Nephron progenitor cell (in vitro differentiated cells): ENCODE results near the gene QSOX2.
"Not testable (repeated sequence)": the region's sequence is repeated elsewhere in the genome, so short reads cannot be mapped to it uniquely, and the experiment has no call there.

Experiments
- DNase-seq: peaks from one replicate; pipeline ENCODE4 v3.0.0; 2021
- H3K27ac Mint-ChIP-seq: 2 replicates; pipeline ENCODE4 v1.8.0; 2021; ENCODE audit warnings: mild to moderate bottlenecking, moderate library complexity, mixed read lengths
- H3K27me3 Mint-ChIP-seq: 2 replicates; pipeline ENCODE4 v1.8.0; 2021; ENCODE audit warnings: mild to moderate bottlenecking, low read depth, mixed read lengths; ENCODE audit not compliant: poor library complexity
- H3K36me3 Mint-ChIP-seq: 2 replicates; pipeline ENCODE4 v1.8.0; 2021; ENCODE audit warnings: low read depth, mixed read lengths
- H3K4me1 Mint-ChIP-seq: 2 replicates; pipeline ENCODE4 v1.8.0; 2021; ENCODE audit warnings: mixed read lengths
- H3K4me3 Mint-ChIP-seq: 2 replicates; pipeline ENCODE4 v1.8.0; 2021; ENCODE audit warnings: mild to moderate bottlenecking, moderate library complexity, mixed read lengths
- H3K9me3 Mint-ChIP-seq: 2 replicates; pipeline ENCODE4 v1.8.0; 2021; ENCODE audit warnings: mild to moderate bottlenecking, moderate library complexity, mixed read lengths
- CTCF ChIP-seq: fragments of 200-600 bp; sonication (generic); IDR thresholded peaks from 2 replicates; pipeline ENCODE4 v1.5.0; 2021; ENCODE audit warnings: antibody characterized with exemption

Gene QSOX2

GRCh38 chr9:136239135-136239982 is 6.3 kb downstream of the QSOX2 start:
- H3K4me3 Mint-ChIP-seq: no peak overlapping the region
- peaks cover 5% of the 10 kb centered on the region for H3K36me3 Mint-ChIP-seq
- no peaks in the 10 kb centered on the region for H3K9me3 Mint-ChIP-seq
- no peak for TF ChIP-seq CTCF
- H3K27me3 Mint-ChIP-seq: peaks cover 3% of the 10 kb centered on the region
- no peak for DNase-seq
- H3K27ac Mint-ChIP-seq: peak overlapping the region; percentile 77
- peaks cover 61% of the 10 kb centered on the region for H3K4me1 Mint-ChIP-seq

DNA sequence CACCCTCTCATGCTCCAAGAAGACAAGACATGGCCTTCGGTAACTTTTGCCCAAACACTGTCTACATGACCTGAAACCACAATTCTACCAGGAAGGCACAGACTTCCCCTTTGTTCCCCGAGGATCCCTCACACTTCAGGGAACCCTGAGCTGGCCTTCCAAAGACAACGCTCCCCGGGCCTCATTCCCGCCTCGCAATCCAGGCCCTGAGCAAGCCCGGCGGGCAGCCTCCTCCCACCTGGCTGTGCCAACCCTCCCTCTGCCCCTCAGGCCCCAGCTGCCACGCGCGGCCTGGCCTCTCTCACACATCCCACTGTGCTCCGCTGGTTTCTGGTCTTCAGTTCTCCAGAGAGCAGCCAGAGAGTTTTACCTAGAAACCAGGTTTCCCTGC is 7.3 kb downstream of the QSOX2 start:
- Mint-ChIP-seq H3K36me3 (peaks cover 10% of the 10 kb centered on the region), H3K9me3 (no peaks in the 10 kb centered on the region), H3K4me1 (peaks cover 61% of the 10 kb centered on the region), H3K27ac (no peak overlapping the region), H3K4me3 (no peak overlapping the region), H3K27me3 (peaks cover 8% of the 10 kb centered on the region)
- DNase-seq: no peak
- TF ChIP-seq CTCF: no peak

DNA sequence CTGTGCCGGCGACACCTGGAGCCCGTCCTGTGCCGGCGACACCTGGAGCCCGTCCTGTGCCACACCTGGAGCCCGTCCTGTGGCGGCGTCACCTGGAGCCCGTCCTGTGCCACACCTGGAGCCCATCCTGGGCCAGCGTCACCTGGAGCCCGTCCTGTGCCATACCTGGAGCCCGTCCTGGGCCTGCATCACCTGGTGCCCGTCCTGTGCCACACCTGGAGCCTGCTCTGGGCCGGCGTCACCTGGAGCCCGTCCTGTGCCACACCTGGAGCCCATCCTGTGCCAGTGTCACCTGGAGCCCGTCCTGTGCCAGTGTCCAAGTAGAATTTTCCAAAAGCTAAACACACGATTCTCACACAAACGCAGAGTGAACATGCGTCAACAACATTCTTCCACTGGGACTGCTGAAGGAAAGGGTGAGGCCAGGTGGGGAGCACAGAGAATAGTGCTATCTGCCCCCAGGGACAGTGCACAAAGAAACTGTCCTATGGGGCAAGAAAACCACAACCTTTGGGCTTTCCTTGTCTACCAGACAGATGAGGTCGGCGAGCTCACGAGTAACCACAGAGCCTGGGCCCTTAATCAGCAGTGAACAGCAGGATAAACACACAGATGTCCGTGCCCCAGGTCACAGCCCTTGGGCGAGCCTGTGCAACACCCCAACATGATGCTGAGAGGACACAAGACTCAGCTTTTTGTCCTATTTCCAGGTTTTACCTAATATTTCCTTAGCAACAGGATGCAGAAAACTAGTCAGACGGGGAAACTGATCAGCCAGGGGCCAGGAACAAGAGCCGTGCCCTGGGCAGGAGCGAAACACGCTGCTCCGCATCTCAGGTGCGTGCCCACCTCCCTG is 7.9 kb downstream of the QSOX2 start:
- peaks cover 61% of the 10 kb centered on the region for H3K4me1 Mint-ChIP-seq
- H3K27me3 Mint-ChIP-seq: peaks cover 9% of the 10 kb centered on the region
- H3K4me3 Mint-ChIP-seq: no peak overlapping the region
- no peak for DNase-seq
- no peak for TF ChIP-seq CTCF
- peaks cover 12% of the 10 kb centered on the region for H3K36me3 Mint-ChIP-seq
- H3K27ac Mint-ChIP-seq: no peak overlapping the region
- no peaks in the 10 kb centered on the region for H3K9me3 Mint-ChIP-seq

DNA sequence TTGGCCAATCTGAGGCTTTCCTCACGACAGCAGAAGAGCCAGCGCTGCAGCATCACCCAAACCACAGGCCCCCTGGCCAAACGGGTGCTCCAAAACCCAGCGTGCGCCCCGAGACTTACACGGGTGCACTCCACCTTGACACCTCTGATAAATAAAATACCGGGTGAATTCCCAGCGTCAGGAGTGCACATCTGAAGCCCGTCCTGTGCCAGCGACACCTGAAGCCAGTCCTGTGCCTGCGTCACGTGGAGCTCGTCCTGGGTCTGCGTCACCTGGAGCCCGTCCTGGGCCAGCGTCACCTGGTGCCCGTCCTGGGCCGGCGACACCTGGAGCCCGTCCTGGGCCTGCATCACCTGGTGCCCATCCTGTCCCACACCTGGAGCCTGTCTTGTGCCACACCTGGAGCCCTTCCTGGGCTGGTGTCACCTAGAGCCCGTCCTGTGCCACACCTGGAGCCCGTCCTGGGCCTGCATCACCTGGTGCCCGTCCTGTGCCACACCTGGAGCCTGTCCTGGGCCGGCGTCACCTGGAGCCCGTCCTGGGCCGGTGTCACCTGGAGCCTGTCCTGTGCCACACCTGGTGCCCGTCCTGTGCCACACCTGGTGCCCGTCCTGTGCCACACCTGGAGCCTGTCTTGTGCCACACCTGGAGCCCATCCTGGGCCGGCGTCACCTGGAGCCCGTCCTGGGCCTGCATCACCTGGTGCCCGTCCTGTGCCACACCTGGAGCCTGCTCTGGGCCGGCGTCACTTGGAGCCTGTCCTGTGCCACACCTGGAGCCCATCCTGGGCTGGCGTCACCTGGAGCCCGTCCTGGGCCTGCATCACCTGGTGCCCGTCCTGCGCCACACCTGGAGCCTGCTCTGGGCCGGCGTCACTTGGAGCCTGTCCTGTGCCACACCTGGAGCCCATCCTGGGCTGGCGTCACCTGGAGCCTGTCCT is 8.9 kb downstream of the QSOX2 start:
- not testable (repeated sequence) for H3K27me3 Mint-ChIP-seq, H3K9me3 Mint-ChIP-seq, DNase-seq, H3K27ac Mint-ChIP-seq, H3K4me3 Mint-ChIP-seq
- H3K4me1 Mint-ChIP-seq: peaks cover 61% of the 10 kb centered on the region
- H3K36me3 Mint-ChIP-seq: peaks cover 12% of the 10 kb centered on the region

DNA sequence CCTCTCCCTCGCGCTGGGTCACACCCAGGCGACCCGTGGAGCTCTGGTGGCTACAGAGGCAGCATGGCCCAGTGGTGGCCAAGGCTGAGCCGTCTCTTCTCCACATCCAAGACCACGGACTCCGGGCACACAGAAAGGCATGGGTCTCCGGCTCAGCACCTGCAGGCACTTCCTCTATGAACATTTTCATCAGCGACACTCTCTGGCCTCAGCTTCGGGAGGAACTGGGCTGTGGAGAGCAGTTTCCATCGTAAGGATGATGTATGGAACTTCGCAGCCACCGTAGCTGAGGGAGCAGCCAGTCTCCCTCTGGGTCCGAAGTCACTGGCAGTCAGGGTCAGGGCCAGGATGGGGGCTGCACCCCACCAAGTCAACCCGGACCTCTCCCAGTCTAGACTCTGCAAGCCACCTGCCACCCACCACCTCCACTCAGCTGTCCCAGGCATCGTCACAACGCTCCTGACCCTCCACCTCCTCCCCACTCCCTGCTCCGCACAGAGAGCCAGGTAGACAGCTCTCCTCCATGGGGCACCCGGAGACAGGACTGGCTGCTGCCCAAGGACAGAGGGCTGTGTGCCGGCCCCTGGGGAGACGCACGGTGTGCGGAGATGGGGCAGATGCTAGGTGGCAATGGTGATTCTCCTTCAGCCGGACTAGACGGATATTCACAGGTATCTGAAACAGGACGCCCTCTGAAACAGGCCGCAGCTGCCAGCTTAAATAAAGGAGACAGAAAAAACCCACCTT is 9.7 kb downstream of the QSOX2 start:
- H3K9me3 Mint-ChIP-seq: no peaks in the 10 kb centered on the region
- H3K4me1 Mint-ChIP-seq: peaks cover 62% of the 10 kb centered on the region
- peaks cover 19% of the 10 kb centered on the region for H3K36me3 Mint-ChIP-seq
- TF ChIP-seq CTCF: no peak
- no peak overlapping the region for H3K4me3 Mint-ChIP-seq
- DNase-seq: no peak
- no peak overlapping the region for H3K27ac Mint-ChIP-seq
- peaks cover 9% of the 10 kb centered on the region for H3K27me3 Mint-ChIP-seq
